Stomach (tissue), 4 donors: Measurements from ENCODE around the gene CCDC74A.

ENCODE experiments used
- POLR2AphosphoS5 ChIP-seq, 3 donors: sonication (generic); formaldehyde crosslinking; IDR thresholded peaks; one replicate each; pipeline ENCODE4 v1.6.1; 2016; ENCODE audit warnings: antibody characterized with exemption in 3 of 3
- TF ChIP-seq, protein P1 (sequence below), 7 experiments: fragments of 450-650 bp in 4 of 7; fragments of 200-600 bp in 3 of 7; sonication (generic) in 3 of 7; IDR thresholded peaks; one replicate each; pipeline ENCODE4 v1.5.1; 2016 to 2019; ENCODE audit warnings: antibody characterized with exemption in 7 of 7, control low read depth in 2 of 7, mild to moderate bottlenecking in 1 of 7

DNA sequence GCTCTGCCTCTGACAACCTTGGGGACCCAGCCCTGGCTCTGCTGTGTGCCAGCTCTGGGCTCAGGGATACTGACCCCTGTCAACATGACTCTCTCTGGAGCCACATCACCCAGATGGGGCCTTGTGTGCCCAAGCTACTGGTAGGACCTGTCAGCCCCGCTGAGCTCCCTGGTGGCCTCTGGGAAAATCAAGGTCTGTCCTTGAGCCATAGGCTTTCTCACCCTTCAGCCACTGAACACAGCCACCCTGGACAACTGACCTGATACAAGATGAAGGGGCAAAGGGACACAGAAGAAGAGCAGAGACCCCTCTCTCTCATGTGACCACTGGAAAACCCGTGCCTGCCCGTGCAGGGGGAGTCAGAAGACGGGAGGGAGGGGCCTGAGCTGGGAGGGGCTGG is 7.8 kb downstream of the CCDC74A start:
- TF ChIP-seq, protein P1, sequence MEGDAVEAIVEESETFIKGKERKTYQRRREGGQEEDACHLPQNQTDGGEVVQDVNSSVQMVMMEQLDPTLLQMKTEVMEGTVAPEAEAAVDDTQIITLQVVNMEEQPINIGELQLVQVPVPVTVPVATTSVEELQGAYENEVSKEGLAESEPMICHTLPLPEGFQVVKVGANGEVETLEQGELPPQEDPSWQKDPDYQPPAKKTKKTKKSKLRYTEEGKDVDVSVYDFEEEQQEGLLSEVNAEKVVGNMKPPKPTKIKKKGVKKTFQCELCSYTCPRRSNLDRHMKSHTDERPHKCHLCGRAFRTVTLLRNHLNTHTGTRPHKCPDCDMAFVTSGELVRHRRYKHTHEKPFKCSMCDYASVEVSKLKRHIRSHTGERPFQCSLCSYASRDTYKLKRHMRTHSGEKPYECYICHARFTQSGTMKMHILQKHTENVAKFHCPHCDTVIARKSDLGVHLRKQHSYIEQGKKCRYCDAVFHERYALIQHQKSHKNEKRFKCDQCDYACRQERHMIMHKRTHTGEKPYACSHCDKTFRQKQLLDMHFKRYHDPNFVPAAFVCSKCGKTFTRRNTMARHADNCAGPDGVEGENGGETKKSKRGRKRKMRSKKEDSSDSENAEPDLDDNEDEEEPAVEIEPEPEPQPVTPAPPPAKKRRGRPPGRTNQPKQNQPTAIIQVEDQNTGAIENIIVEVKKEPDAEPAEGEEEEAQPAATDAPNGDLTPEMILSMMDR (IDR thresholded peaks at IDR 0.05), result no peak
- no peak for TF ChIP-seq POLR2AphosphoS5 (IDR thresholded peaks at IDR 0.05)
